A673 (cell line): ENCODE measurements around the gene C19orf73. TPM values are rescaled to one million over a fixed set of nuclear protein-coding genes. Genes with fewer than 3 reads are reported as not detected.
"Not testable (repeated sequence)": the region's sequence is repeated elsewhere in the genome, so short reads cannot be mapped to it uniquely, and the experiment has no call there.

Experiments used
- BruUV-seq: library from RNA; stranded (reverse); fragments of 400-500 nt; replicated peaks from 2 replicates; lab custom pipeline; 2021; lab: Mats Ljungman, UMichigan
- CTCF ChIA-PET: fragments of 300-600 bp; sonication (Branson Sonifier 250); formaldehyde crosslinking; loops from one replicate; lab custom pipeline; 2022; ENCODE audit warnings: antibody characterized with exemption; lab: Charles Lee
- POLR2A ChIA-PET: fragments of 300-600 bp; sonication (Branson Sonifier 250); formaldehyde crosslinking; loops from one replicate; lab custom pipeline; 2022; ENCODE audit warnings: antibody characterized with exemption; ENCODE audit not compliant: low non-redundant PET; lab: Charles Lee
- DNase-seq: peaks from one replicate; pipeline ENCODE4 v3.0.0-alpha.2; 2015; ENCODE audit warnings: low spot score
- H3K27ac ChIP-seq: fragments of 200-600 bp; sonication (generic); 2 replicates; pipeline ENCODE4 v1.5.1; 2016; ENCODE audit warnings: mixed run types, low read depth, mild to moderate bottlenecking, mixed read lengths, antibody characterized with exemption, low read length; ENCODE audit not compliant: poor library complexity, severe bottlenecking
- H3K27me3 ChIP-seq: fragments of 200-600 bp; sonication (generic); replicated peaks from 2 replicates; pipeline ENCODE4 v1.6.1; 2017; ENCODE audit warnings: mixed run types, low read depth, mild to moderate bottlenecking, mixed read lengths, antibody characterized with exemption, low read length; ENCODE audit not compliant: insufficient read depth, poor library complexity
- H3K36me3 ChIP-seq: fragments of 200-600 bp; sonication (generic); 2 replicates; pipeline ENCODE4 v1.6.1; 2016; ENCODE audit warnings: mixed run types, mild to moderate bottlenecking, mixed read lengths, antibody characterized with exemption, low read length; ENCODE audit not compliant: insufficient read depth, poor library complexity, severe bottlenecking
- H3K4me1 ChIP-seq: fragments of 200-600 bp; sonication (generic); 2 replicates; pipeline ENCODE4 v1.6.1; 2017; ENCODE audit warnings: mixed run types, mild to moderate bottlenecking, mixed read lengths, antibody characterized with exemption, low read length; ENCODE audit not compliant: insufficient read depth, poor library complexity, severe bottlenecking
- H3K4me3 ChIP-seq: fragments of 200-600 bp; sonication (generic); 2 replicates; pipeline ENCODE4 v1.5.1; 2016; ENCODE audit warnings: low read depth, mixed run types, mild to moderate bottlenecking, mixed read lengths, low read length; ENCODE audit not compliant: poor library complexity, severe bottlenecking
- H3K9me3 ChIP-seq: fragments of 200-600 bp; sonication (generic); 2 replicates; pipeline ENCODE4 v1.6.1; 2016; ENCODE audit warnings: mixed run types, low read depth, mild to moderate bottlenecking, mixed read lengths, antibody characterized with exemption, low read length; ENCODE audit not compliant: poor library complexity, severe bottlenecking
- CTCF ChIP-seq: fragments of 300-800, 200-600 bp; sonication (generic); conservative IDR thresholded peaks from 2 replicates; pipeline ENCODE4 v1.5.1; 2017; ENCODE audit warnings: low read depth, mild to moderate bottlenecking, antibody characterized with exemption, low read length, moderate library complexity, mixed read lengths
- EZH2 ChIP-seq: fragments of 200-600 bp; sonication (generic); IDR thresholded peaks from 2 replicates; pipeline ENCODE4 v1.6.1; 2017; ENCODE audit warnings: borderline replicate concordance, low read depth, mild to moderate bottlenecking, mixed read lengths, antibody characterized with exemption, low read length; ENCODE audit not compliant: poor library complexity, severe bottlenecking
- intact Hi-C: fragments of 100-400 bp; cut with micrococcal nuclease; formaldehyde crosslinking; loops from one replicate; pipeline ENCODE4 v1.10.0; 2022; ENCODE audit not compliant: unreplicated experiment
- total RNA-seq: library from RNA; stranded (reverse); gene quantifications from 2 replicates; pipeline ENCODE4 v1.2.3, GENCODE V29; 2021

Gene C19orf73
- total RNA-seq, 1 experiment from 2014 or later: 1.7 TPM

GRCh38 chr19:49125025-49125731 is 6.2 kb upstream of the C19orf73 start:
- peaks cover 22% of the 10 kb centered on the region for H3K4me1 ChIP-seq
- H3K27me3 ChIP-seq: no peaks in the 10 kb centered on the region
- DNase-seq: no peak
- no TSS peak for BruUV-seq
- H3K9me3 ChIP-seq: no peaks in the 10 kb centered on the region
- POLR2A ChIA-PET: no interaction called here
- H3K4me3 ChIP-seq: no peak overlapping the region
- CTCF ChIA-PET: no interaction called here
- TF ChIP-seq CTCF (no peak), EZH2 (no peak)
- H3K36me3 ChIP-seq: peaks cover 2% of the 10 kb centered on the region
- intact Hi-C loops: no loop called here
- H3K27ac ChIP-seq: no peak overlapping the region

- BruUV-seq, DNase-seq, H3K4me3 ChIP-seq, H3K9me3 ChIP-seq, intact Hi-C loops, H3K27me3 ChIP-seq, H3K27ac ChIP-seq, H3K36me3 ChIP-seq, POLR2A ChIA-PET: not testable (repeated sequence)
- CTCF ChIA-PET: interaction anchor here (0.5 to 0.7 kb wide), 2 partner anchors 39 to 382 kb away, joined by 4 to 9 read pairs; no protein-coding TSS in a partner anchor
- peaks cover 11% of the 10 kb centered on the region for H3K4me1 ChIP-seq
Observed at GRCh38 chr19:49123285-49123684, 4.3 kb upstream of the C19orf73 start.

GRCh38 chr19:49121841-49122240 is 2.9 kb upstream of the C19orf73 start:
- CTCF ChIA-PET: interaction anchor here (0.6 kb wide), 1 partner anchor 135 kb away, joined by 3 read pairs; no protein-coding TSS in a partner anchor

GRCh38 chr19:49120868-49121267 is 1.9 kb upstream of the C19orf73 start:
- H3K27ac ChIP-seq: no peak overlapping the region
- no peaks in the 10 kb centered on the region for H3K36me3 ChIP-seq
- BruUV-seq: no TSS peak
- no peak for DNase-seq
- H3K4me3 ChIP-seq: no peak overlapping the region
- POLR2A ChIA-PET: no interaction called here
- H3K9me3 ChIP-seq: no peaks in the 10 kb centered on the region
- TF ChIP-seq EZH2: no peak
- no peak for TF ChIP-seq CTCF
- CTCF ChIA-PET: interaction anchor here (1.5 kb wide), 1 partner anchor 26 kb away, joined by 4 read pairs; no protein-coding TSS in a partner anchor
- H3K27me3 ChIP-seq: no peaks in the 10 kb centered on the region
- intact Hi-C loops: no loop called here
- H3K4me1 ChIP-seq: peaks cover 11% of the 10 kb centered on the region

More at GRCh38 chr19:49121841-49122240, 2.9 kb upstream of the C19orf73 start:
- H3K27ac ChIP-seq, DNase-seq, H3K27me3 ChIP-seq, H3K36me3 ChIP-seq, intact Hi-C loops, BruUV-seq, POLR2A ChIA-PET, H3K9me3 ChIP-seq, H3K4me3 ChIP-seq: not testable (repeated sequence)
- H3K4me1 ChIP-seq: peaks cover 11% of the 10 kb centered on the region
